ENCODE measurements around the gene RPN2.

RPN2 gene

GRCh38 chr20:37257988-37258387, 78.9 kb downstream of the RPN2 start:
- H4K20me1 ChIP-seq (ENCODE audit: low read depth, low read length), result no peaks in the 10 kb centered on the region
- TF ChIP-seq CTCF (IDR thresholded peaks at IDR 0.05; ENCODE audit: insufficient read depth, low read length, poor library complexity, severe bottlenecking) (no peak), EZH2phosphoT487 (conservative IDR thresholded peaks at IDR 0.05; ENCODE audit: low read length) (no peak)
- H3K9ac ChIP-seq (ENCODE audit: low read length), result no peak overlapping the region
- H3K27me3 ChIP-seq (ENCODE audit: low read length), result no peaks in the 10 kb centered on the region; the same call in 1 of the 2 replicates
- no peak overlapping the region for H3K4me2 ChIP-seq (ENCODE audit: low read depth, low read length, poor library complexity, severe bottlenecking)
- H3K79me2 ChIP-seq (ENCODE audit: insufficient read depth, low read length), result no peaks in the 10 kb centered on the region
- no peak overlapping the region for H3K27ac ChIP-seq (ENCODE audit: low read depth, low read length)
- no peaks in the 10 kb centered on the region for H3K9me3 ChIP-seq (ENCODE audit: insufficient read depth, low read length)
- H3K9me2 ChIP-seq (replicated peaks; ENCODE audit: insufficient read depth, low read length), result no peaks in the 10 kb centered on the region
- H3K4me3 ChIP-seq (ENCODE audit: insufficient read depth, low read length, poor library complexity, severe bottlenecking), result no peak overlapping the region
- H2AFZ ChIP-seq (ENCODE audit: low read depth, low read length, severe bottlenecking), result no peak overlapping the region
- no peaks in the 10 kb centered on the region for H3F3A ChIP-seq (ENCODE audit: insufficient read depth)
- no peaks in the 10 kb centered on the region for H3K36me3 ChIP-seq (ENCODE audit: low read length)

GRCh38 chr20:37259031-37259430, 79.9 kb downstream of the RPN2 start:
- Histone ChIP-seq H3F3A (ENCODE audit: insufficient read depth) (no peaks in the 10 kb centered on the region), H3K27me3 (ENCODE audit: low read length) (no peaks in the 10 kb centered on the region; the same call in 1 of the 2 replicates), H3K9me3 (ENCODE audit: insufficient read depth, low read length) (no peaks in the 10 kb centered on the region), H3K4me2 (ENCODE audit: low read depth, low read length, poor library complexity, severe bottlenecking) (no peak overlapping the region), H3K36me3 (ENCODE audit: low read length) (no peaks in the 10 kb centered on the region), H3K79me2 (ENCODE audit: insufficient read depth, low read length) (no peaks in the 10 kb centered on the region), H3K27ac (ENCODE audit: low read depth, low read length) (no peak overlapping the region), H3K9ac (ENCODE audit: low read length) (no peak overlapping the region), H3K9me2 (replicated peaks; ENCODE audit: insufficient read depth, low read length) (no peaks in the 10 kb centered on the region), H4K20me1 (ENCODE audit: low read depth, low read length) (no peaks in the 10 kb centered on the region), H2AFZ (ENCODE audit: low read depth, low read length, severe bottlenecking) (no peak overlapping the region), H3K4me3 (ENCODE audit: insufficient read depth, low read length, poor library complexity, severe bottlenecking) (no peak overlapping the region)
- TF ChIP-seq EZH2phosphoT487 (conservative IDR thresholded peaks at IDR 0.05; ENCODE audit: low read length) (no peak), CTCF (IDR thresholded peaks at IDR 0.05; ENCODE audit: insufficient read depth, low read length, poor library complexity, severe bottlenecking) (no peak)

- no peaks in the 10 kb centered on the region for H3K9me3 ChIP-seq (ENCODE audit: insufficient read depth, low read length)
- H3K79me2 ChIP-seq (ENCODE audit: insufficient read depth, low read length), result no peaks in the 10 kb centered on the region
- H3F3A ChIP-seq (ENCODE audit: insufficient read depth), result no peaks in the 10 kb centered on the region
- H3K9ac ChIP-seq (ENCODE audit: low read length), result no peak overlapping the region
- no peaks in the 10 kb centered on the region for H4K20me1 ChIP-seq (ENCODE audit: low read depth, low read length)
- no peaks in the 10 kb centered on the region for H3K9me2 ChIP-seq (replicated peaks; ENCODE audit: insufficient read depth, low read length)
- no peak overlapping the region for H3K4me2 ChIP-seq (ENCODE audit: low read depth, low read length, poor library complexity, severe bottlenecking)
- TF ChIP-seq EZH2phosphoT487 (conservative IDR thresholded peaks at IDR 0.05; ENCODE audit: low read length) (no peak), CTCF (IDR thresholded peaks at IDR 0.05; ENCODE audit: insufficient read depth, low read length, poor library complexity, severe bottlenecking) (no peak)
- H3K27ac ChIP-seq (ENCODE audit: low read depth, low read length), result no peak overlapping the region
- no peaks in the 10 kb centered on the region for H3K36me3 ChIP-seq (ENCODE audit: low read length)
- H3K4me3 ChIP-seq (ENCODE audit: insufficient read depth, low read length, poor library complexity, severe bottlenecking), result no peak overlapping the region
- H3K27me3 ChIP-seq (ENCODE audit: low read length), result no peaks in the 10 kb centered on the region; the same call in 1 of the 2 replicates
- H2AFZ ChIP-seq (ENCODE audit: low read depth, low read length, severe bottlenecking), result no peak overlapping the region
These were observed 80.7 kb downstream of the RPN2 start for GRCh38 chr20:37259865-37260264.

All from SU-DHL-6 (cell line).